Epidermal melanocyte (primary cell): ENCODE data around the gene HEATR3.

ENCODE experiments used
- DNase-seq: peaks from one replicate; pipeline ENCODE4 v3.0.0; 2011; ENCODE audit warnings: low spot score; ENCODE audit not compliant: insufficient read length

HEATR3 gene, protein sequence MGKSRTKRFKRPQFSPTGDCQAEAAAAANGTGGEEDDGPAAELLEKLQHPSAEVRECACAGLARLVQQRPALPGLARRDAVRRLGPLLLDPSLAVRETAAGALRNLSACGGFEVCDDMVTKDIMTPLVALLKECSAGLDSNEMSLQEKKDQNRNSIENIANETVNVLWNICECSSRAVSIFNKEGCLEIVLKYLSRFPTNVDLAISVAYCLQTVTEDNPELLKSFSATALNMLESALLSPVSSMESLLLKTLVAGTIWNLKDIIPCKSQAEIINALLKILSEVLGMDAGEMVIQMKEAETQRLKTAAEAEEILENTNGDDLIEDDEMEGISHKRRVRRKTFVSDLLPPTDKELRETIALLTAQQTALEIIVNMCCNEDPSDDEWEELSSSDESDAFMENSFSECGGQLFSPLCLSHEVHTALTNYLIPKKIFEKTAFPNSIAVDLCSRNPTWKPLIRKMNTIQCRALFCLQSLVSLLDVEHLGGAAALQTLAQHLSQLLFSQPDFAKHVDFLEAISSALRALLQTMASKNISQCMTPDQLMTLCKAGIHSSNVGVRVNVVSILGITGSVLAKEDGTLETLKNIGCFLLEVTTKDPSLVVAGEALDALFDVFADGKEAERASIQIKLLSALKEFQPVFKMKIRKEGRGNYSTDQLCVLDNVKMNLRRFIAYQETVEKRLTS

GRCh38 chr16:50065624-50066481 lies at the start of gene HEATR3:
TSS of gene HEATR3 (plus strand) at chr16:50065970. CDS start at chr16:50066132, 162 bp downstream.
- peak; percentile 88 for DNase-seq

DNA sequence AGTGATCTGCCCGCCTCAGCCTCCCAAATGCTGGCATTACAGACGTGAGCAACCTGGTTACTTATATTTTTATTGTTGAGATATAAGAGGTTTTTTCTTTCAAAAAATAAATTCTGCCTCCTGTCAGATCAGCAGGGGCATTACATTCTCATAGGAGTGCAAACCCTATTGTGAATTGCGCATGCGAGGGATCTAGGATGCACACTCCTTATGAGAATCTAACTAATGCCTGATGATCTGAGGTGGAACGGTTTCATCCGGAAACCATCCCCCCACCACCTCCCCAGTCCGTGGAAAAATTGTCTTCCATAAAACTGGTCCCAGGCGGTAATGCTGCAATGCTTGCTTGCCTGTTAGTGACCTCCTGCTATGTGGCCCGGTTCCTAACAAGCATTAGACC lies 48.2 kb upstream of the HEATR3 start:
- DNase-seq: no peak

- no peak for DNase-seq
Observed at GRCh38 chr16:50021544-50021943, 44.2 kb upstream of the HEATR3 start.

- DNase-seq: no peak
Observed at GRCh38 chr16:50023641-50024040, 42.1 kb upstream of the HEATR3 start.

DNA sequence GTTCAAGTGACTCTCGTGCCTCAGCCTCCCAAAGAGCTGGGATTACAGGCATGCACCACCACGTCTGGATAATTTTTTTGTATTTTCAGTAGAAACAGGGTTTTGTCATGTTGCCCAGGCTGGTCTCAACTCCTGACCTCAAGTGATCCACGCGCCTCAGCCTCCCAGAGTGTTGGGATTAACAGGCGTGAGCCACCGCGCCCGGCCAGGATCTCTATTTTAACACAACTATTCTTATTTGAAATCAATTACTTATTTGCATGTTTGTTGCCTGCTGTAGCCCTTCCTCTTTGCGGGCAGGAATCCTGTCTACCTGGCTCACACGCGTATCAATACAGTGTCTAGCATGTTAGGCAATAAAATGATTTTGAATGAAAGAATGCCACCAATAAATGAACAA lies 41.6 kb upstream of the HEATR3 start:
- DNase-seq: no peak

GRCh38 chr16:50024684-50025536 lies 40.9 kb upstream of the HEATR3 start, which contains the start of gene CNEP1R1:
TSS of gene CNEP1R1 (plus strand) at chr16:50025225. CDS start at chr16:50025316, 91 bp downstream.
- peak; percentile 88 for DNase-seq

DNA sequence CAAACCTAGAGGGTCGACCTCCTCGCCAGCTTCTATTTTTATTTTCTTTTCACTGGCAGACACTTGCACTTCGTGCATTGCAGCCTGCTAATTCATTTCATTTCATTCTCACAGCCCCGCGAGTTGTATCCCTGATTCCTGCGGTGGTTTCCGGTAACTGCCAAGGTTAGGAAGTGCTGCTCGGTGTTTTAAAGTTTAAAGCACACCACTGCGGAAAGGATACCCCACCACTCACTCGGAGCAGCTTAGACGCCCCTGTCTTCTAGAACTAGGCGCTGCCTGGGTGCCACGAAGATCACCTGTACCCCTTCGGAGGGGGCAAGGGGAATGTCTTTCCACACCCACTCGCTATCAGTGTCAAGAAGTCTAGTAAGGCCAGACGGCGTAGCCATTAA lies 40.2 kb upstream of the HEATR3 start:
- DNase-seq: no peak

- DNase-seq: no peak
Observed at GRCh38 chr16:50027829-50028228, 37.9 kb upstream of the HEATR3 start.

DNA sequence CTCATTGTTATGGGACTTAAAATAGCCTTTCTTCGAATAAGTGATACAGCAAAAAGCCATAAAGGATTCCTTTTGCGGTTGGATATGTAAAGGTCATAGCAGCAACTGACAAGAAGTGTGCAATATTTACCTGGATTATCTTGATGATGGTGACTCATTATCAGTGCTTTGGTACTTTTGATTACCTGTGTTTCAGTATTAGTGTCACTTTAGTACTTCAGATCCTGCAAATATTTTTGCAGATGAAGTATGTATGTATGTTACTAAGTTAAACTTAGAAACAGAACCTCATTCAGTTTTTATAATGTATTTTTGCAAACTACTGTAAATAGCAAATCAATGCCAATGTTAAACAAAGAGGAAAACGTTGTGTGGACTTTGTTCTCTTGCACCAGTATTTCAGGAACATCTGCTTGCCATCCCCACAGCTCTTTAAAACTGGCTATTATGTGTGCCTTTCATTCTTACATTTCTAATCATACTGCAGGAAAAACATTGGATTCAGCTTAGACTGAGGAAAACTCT lies 30.2 kb upstream of the HEATR3 start:
- no peak for DNase-seq

DNA sequence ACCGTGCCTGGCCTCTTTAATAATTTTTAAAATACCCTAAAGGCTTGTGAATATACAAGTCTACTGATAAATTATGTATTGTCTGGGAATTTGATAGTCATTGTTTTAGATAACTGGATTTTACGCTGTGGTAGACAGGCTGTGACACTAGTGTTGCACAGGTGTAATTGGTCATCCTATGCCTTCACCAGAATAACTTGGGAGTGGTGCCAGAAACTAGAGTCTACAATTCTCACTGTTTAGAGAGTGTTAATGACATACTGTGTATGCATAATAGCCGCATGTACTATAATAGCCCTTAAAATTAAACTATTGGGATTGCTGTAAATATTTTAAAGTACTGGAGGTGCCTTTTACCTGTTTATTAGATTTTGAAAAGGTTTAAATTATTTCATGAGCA lies 29.3 kb upstream of the HEATR3 start:
- DNase-seq: no peak

DNA sequence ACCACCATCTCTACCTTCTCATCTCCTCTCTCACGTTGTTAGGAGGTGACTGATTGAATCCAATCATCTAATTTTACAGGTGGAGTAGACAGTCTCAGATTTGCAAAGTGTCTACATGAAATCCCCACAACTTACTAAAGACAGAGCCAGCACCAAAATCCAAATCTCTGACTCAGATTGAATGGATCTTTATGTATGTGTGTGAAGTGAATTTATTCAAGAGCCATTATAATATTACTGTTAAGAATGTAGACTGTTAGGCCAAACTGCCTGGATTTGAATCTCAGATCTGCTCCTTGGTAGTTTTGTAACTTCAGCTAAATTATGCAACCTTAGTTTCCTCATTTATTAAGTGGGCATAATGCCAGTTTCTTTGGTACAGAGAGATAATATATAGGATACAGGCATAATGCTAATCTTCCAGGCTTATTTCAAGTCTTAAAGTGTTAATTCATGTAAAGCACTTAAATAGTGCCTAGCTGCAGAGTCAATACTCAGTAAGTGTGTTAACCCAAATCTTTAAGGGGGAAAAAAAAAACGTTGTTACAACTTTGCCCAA lies 28.0 kb upstream of the HEATR3 start:
- DNase-seq: no peak

GRCh38 chr16:50038286-50038685 lies 27.5 kb upstream of the HEATR3 start:
- no peak for DNase-seq

DNA sequence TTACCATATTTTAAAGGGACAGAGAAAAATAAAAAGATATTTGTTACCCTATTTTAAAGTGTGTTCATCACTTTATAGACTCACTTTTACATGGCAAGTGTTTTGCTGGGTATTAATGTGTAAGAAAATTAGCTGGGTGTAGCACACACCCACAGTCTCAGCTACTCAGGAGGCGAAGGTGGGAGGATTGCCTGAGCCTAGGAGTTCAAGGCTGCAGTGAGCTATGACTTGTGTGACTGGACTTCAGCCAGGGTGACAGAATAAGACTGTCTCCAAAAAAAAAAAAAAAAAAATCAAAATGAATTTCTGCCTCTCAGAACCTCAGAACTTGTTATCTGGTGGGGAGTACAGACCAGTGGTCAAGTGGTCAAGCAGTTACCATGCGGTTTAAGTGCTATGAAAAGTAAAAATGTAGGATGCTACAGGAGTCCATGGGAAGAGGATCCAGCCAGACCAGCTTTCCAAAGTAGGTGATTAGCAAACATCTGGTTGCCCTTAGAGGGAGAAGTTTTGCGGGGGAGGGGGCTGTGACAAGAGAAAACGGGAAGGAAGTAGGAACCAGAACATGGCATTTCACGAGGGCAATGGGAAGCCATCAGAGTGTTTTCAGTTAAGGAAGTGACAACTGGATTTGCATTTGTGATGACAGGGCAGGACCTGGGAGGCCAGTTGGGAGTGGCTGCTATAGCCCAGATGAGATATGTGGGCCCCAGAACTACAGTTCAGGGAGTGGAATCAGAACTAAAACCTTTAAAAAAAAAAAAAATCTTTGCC lies 26.8 kb upstream of the HEATR3 start:
- DNase-seq: no peak

DNA sequence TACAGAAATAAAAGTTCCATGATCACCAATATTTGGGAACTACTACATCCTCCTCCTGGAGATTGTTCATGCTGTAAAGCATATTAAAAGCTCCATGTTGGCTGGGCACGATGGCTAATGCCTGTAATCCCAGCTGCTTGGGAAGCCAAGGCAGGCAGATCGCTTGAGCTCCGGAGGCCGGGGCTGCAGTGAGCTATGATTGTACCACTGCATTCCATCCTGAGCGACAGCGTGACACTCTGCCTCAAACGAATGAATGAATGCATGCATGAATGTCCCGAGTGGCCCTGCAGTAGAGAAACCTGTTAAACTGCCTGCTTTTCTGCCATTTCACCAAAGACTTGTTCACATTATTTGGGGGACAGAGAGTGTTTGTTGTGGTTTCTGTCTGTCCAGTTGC lies 25.8 kb upstream of the HEATR3 start:
- DNase-seq: no peak

DNA sequence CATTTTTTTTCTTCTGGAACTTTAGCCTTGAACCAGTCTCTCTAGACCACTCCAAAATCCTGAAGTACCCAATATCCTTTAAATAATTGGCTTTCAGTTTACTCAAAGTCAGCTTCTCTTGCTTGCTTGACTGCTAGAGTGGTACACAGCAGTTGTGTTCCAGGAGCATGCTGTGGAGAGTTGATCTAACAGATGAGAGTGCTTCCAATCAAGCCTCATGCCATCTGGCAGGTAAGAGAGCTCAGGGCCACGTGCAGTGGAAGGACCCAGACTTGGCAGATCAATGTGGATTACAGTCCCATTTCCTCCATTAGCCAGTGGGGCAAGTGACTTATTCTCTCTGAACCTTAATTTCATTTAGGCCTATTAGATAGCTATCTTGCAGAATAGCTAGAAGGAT lies 25.1 kb upstream of the HEATR3 start:
- DNase-seq: no peak

GRCh38 chr16:50043358-50043757 lies 22.4 kb upstream of the HEATR3 start:
- no peak for DNase-seq

GRCh38 chr16:50045412-50045811 lies 20.4 kb upstream of the HEATR3 start:
- no peak for DNase-seq

GRCh38 chr16:50046853-50047252 lies 18.9 kb upstream of the HEATR3 start:
- no peak for DNase-seq

GRCh38 chr16:50047864-50048263 lies 17.9 kb upstream of the HEATR3 start:
- DNase-seq: no peak

DNA sequence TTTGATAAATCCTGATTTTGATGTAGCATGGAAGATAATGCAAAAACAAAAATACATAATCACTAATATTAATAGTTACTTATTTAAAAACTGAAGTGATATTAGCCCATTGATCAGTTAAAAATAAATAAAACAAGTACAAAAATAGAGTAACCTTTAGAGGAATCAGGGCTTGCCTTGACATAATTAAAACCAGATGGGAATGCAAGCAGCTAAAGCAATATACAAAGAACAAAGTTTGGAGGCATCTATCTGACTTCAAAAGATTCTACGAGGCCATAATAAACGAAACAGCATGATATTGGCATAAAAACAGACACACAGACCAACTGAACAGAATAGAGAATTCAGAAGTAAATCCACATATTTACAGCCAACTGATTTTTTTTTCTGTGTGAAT lies 15.0 kb upstream of the HEATR3 start:
- no peak for DNase-seq
